ENCODE measurements around the gene ABI3.

The ABI3 gene

DNA sequence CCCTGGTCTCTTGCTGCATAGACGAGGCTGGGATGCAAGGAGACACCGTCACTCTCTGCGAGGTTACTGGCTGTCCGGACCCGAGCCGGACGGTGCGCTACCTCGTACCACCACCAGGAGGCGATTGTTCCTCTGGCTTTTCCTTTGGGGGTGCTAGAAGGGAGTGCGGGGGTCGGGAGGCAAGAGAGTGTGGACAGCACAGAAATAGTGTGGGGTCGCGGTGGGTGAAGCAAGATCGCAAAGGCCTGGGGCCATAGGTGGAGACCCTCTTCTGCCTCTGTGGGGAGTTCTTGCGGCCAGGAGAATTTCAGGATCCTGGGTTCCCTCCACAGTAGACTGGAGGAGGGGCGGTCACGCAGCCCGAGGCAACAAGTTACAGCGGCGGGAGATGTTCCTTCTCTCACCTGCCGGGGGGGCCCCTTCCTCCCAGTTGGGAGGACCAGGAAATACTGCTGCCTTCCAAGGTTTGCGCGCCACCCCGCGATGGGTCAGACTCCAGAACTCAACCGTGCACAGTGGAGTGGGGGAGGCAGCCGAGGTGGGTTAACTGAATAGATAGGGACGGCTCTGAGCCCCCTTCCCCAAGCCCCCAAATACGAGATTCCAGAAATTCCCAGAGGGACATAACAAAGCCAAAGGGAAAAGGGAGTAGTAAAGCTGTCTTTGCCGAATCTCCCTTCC lies 13.2 kb downstream of the ABI3 start:
- TF ChIP-seq SIN3A (IDR thresholded peaks at IDR 0.05; ENCODE audit: borderline replicate concordance, insufficient read depth, low read length) (no peak), FOXP2 (optimal IDR thresholded peaks at IDR 0.05; ENCODE audit: borderline replicate concordance, extremely low read depth, extremely low read length, insufficient read depth) (no peak), TAF1 (IDR thresholded peaks at IDR 0.05; ENCODE audit: borderline replicate concordance, insufficient read depth, low read length) (no peak), POLR2AphosphoS5 (IDR thresholded peaks at IDR 0.05; ENCODE audit: low read depth, low read length) (no peak)
- TF ChIP-seq, protein P1, sequence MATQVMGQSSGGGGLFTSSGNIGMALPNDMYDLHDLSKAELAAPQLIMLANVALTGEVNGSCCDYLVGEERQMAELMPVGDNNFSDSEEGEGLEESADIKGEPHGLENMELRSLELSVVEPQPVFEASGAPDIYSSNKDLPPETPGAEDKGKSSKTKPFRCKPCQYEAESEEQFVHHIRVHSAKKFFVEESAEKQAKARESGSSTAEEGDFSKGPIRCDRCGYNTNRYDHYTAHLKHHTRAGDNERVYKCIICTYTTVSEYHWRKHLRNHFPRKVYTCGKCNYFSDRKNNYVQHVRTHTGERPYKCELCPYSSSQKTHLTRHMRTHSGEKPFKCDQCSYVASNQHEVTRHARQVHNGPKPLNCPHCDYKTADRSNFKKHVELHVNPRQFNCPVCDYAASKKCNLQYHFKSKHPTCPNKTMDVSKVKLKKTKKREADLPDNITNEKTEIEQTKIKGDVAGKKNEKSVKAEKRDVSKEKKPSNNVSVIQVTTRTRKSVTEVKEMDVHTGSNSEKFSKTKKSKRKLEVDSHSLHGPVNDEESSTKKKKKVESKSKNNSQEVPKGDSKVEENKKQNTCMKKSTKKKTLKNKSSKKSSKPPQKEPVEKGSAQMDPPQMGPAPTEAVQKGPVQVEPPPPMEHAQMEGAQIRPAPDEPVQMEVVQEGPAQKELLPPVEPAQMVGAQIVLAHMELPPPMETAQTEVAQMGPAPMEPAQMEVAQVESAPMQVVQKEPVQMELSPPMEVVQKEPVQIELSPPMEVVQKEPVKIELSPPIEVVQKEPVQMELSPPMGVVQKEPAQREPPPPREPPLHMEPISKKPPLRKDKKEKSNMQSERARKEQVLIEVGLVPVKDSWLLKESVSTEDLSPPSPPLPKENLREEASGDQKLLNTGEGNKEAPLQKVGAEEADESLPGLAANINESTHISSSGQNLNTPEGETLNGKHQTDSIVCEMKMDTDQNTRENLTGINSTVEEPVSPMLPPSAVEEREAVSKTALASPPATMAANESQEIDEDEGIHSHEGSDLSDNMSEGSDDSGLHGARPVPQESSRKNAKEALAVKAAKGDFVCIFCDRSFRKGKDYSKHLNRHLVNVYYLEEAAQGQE (IDR thresholded peaks at IDR 0.05; ENCODE audit: insufficient read depth in 1 of 2, low read depth in 2 of 2, low read length in 2 of 2) = no peak

DNA sequence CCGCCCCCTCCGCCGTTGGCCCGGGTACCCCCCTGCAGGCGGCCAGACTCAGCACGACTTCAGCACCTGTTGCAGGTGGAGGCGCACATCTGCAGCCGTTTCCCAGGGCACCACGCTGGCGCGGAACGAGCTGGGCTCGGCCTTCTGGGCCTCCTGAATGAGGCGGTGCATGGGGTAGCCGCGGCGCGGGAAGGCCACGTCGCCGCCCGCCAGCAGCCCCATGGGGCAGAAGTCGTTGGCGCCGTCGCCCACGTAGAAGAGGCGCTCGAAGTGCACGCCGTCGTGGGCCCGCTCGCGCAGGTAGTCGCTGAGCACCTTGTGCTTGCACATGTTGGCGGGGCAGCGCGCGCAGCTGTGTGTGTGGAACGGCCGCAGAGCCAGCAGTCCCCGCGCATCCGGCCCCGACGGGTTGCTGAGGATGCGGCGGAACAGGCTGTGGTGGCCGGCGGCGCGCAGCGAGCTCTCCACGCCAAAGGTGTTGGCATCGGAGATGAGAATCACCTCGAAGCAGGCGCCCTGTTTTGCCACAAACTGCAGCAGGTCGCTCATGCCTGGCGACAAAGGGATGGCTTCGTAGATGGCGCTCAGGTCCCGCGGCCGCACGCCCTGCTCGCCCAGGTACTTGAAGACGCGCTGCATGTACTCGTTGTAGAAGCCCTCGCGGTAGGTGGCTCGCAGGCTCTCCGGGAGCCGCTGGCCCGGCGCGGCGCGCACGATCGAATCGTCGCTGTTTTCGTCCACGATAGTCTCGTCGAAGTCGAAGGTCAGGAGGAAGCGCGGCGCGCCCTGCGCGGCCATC lies 13.9 kb downstream of the ABI3 start:
- TF ChIP-seq, protein P1 (IDR thresholded peaks at IDR 0.05; ENCODE audit: insufficient read depth in 1 of 2, low read depth in 2 of 2, low read length in 2 of 2) = no peak
- TF ChIP-seq FOXP2 (optimal IDR thresholded peaks at IDR 0.05; ENCODE audit: borderline replicate concordance, extremely low read depth, extremely low read length, insufficient read depth) (no peak), POLR2AphosphoS5 (IDR thresholded peaks at IDR 0.05; ENCODE audit: low read depth, low read length) (no peak), TAF1 (IDR thresholded peaks at IDR 0.05; ENCODE audit: borderline replicate concordance, insufficient read depth, low read length) (no peak), SIN3A (IDR thresholded peaks at IDR 0.05; ENCODE audit: borderline replicate concordance, insufficient read depth, low read length) (no peak)

DNA sequence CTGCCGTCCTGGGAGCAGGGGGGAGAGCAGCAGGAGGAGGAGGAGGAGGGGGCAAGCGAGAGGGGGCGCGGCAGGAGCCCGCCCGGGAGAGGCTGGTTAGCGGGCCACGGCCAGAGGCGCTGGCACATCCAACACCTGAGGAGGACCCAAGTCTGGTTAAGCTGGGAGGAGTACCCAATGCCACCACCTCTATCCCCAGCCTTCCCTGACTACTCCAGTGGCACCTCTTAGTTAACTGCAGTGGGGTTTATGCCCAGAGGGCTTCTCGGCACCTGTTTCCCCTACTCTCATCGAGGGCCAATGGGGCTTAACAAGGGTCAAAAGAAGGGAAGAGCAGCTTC lies 14.5 kb downstream of the ABI3 start:
- TF ChIP-seq TAF1 (IDR thresholded peaks at IDR 0.05; ENCODE audit: borderline replicate concordance, insufficient read depth, low read length) (no peak), SIN3A (IDR thresholded peaks at IDR 0.05; ENCODE audit: borderline replicate concordance, insufficient read depth, low read length) (no peak)
- TF ChIP-seq, protein P1 (IDR thresholded peaks at IDR 0.05; ENCODE audit: insufficient read depth in 1 of 2, low read depth in 2 of 2, low read length in 2 of 2) = no peak

DNA sequence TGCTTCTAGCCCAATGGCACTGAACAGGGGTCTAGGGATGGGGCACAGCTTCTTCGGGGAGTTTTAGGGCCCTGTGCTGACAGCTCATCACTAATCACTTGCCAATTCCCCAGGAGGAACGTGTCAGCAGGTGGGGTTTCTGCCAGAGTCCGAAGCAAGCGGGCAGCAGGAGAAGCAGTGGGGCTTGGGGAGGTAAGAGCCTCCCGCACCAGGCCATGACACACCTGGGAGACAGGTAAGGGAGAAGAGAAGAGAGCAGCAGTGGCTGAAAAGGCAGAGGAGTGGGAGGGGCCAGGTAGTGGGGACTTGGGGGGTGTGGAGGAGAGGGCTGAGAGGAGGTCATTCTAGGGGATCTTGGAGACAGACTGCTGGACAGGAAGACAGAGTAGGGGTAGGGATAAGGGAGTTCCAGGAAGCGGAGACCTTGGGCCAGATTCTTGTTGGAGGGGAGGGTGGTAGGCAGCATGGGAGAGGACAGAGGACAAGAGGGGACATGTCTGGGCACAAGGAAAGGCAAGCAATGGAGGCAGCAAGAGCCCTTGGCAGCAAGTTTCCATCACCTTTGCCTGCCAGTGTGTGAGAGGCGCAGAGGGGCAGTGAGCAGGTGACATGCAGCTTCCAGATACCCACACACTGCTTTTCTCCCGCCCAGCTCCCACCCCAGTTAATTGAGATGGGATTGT lies 15.2 kb downstream of the ABI3 start:
- no peak for TF ChIP-seq POLR2AphosphoS5 (IDR thresholded peaks at IDR 0.05; ENCODE audit: low read depth, low read length)
- TF ChIP-seq SIN3A (IDR thresholded peaks at IDR 0.05; ENCODE audit: borderline replicate concordance, insufficient read depth, low read length) = no peak
- no peak for TF ChIP-seq TAF1 (IDR thresholded peaks at IDR 0.05; ENCODE audit: borderline replicate concordance, insufficient read depth, low read length)
- TF ChIP-seq FOXP2 (optimal IDR thresholded peaks at IDR 0.05; ENCODE audit: borderline replicate concordance, extremely low read depth, extremely low read length, insufficient read depth) = no peak
- TF ChIP-seq, protein P1 (IDR thresholded peaks at IDR 0.05; ENCODE audit: insufficient read depth in 1 of 2, low read depth in 2 of 2, low read length in 2 of 2) = no peak
